Measurements from ENCODE around the gene CAMTA1.
A peak's percentile ranks its signal among the peaks of the same experiment; 100 is the strongest.

Gene CAMTA1

DNA sequence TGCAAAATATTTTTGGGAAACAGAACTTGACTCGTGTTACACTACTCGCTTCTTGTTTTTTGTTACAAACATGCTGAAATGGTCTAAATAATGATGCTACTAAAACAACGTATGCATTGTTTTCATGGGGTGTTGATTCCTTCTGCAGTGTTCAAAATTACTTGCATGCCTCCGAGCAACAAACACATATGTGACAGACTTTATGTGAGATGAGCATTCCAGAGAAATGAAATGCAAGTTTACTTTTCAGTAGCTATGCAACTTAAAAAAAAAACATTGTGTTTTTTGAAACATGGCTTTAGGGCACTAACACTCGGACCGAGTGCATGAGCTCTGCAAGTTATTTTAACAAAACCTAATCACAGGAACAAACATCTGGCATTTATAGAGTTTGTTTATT is 84.8 kb downstream of the CAMTA1 start:
- TF ChIP-seq, protein P1, sequence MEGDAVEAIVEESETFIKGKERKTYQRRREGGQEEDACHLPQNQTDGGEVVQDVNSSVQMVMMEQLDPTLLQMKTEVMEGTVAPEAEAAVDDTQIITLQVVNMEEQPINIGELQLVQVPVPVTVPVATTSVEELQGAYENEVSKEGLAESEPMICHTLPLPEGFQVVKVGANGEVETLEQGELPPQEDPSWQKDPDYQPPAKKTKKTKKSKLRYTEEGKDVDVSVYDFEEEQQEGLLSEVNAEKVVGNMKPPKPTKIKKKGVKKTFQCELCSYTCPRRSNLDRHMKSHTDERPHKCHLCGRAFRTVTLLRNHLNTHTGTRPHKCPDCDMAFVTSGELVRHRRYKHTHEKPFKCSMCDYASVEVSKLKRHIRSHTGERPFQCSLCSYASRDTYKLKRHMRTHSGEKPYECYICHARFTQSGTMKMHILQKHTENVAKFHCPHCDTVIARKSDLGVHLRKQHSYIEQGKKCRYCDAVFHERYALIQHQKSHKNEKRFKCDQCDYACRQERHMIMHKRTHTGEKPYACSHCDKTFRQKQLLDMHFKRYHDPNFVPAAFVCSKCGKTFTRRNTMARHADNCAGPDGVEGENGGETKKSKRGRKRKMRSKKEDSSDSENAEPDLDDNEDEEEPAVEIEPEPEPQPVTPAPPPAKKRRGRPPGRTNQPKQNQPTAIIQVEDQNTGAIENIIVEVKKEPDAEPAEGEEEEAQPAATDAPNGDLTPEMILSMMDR (conservative IDR thresholded peaks at IDR 0.05; ENCODE audit: low read depth, low read length) = no peak
- no peak overlapping the region for H3K4me3 ChIP-seq (ENCODE audit: low read depth, low read length)
- peak; percentile 62 for DNase-seq (ENCODE audit: low read depth)

DNA sequence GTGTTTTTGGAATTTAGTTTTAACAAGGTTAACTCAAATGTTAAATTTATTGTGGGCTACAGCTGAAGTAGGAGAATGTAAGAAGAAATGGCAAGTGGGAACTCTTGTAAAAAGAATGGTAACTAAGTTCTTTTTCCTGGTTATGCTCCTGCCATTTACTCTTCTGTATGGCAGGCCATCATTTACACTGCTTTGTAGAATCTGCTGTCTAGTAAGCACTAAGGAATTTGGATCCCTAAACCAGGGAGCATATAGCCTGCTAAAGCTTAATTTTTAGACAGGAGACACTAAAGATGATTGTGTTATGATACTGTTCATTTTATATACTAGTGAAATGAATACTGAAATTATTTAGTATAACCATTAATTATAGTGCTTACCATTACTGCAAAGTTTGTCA is 85.3 kb downstream of the CAMTA1 start:
- H3K4me3 ChIP-seq (ENCODE audit: low read depth, low read length) = no peak overlapping the region
- DNase-seq (ENCODE audit: low read depth) = peak; percentile 55
- TF ChIP-seq, protein P1 (conservative IDR thresholded peaks at IDR 0.05; ENCODE audit: low read depth, low read length) = no peak

DNA sequence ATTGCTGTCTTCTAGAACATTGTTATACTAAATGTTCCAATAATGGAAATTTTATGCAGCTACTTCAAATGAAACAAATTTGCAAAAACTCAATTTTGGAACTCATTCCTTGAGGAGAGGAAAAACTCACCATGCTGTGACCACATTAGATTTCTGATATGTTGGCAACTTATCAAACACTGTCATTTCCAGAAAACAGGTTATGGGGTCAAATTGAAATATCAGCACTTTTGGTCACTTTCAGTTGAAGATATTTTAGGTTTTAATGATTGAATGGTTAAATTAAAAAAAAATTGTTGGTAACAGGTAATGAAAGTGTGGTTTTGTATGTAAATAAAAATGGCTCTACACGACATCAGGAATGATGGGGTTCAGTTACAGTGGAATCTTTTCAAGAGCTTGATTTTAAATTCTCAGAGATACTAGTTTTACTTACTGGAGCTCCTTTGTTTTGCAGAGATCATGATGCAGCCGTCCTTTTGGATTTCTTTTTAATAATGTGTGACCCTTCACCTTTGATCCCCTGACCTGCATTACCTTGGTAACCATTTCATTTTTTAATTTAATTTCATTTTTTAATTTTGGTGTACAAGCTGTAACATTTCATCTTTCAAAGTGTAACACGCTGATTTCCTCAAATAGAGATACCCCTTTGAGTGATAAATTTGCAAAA is 86.2 kb downstream of the CAMTA1 start:
- no peak for DNase-seq (ENCODE audit: low read depth)
- no peak overlapping the region for H3K4me3 ChIP-seq (ENCODE audit: low read depth, low read length)
- TF ChIP-seq, protein P1 (conservative IDR thresholded peaks at IDR 0.05; ENCODE audit: low read depth, low read length) = no peak

DNA sequence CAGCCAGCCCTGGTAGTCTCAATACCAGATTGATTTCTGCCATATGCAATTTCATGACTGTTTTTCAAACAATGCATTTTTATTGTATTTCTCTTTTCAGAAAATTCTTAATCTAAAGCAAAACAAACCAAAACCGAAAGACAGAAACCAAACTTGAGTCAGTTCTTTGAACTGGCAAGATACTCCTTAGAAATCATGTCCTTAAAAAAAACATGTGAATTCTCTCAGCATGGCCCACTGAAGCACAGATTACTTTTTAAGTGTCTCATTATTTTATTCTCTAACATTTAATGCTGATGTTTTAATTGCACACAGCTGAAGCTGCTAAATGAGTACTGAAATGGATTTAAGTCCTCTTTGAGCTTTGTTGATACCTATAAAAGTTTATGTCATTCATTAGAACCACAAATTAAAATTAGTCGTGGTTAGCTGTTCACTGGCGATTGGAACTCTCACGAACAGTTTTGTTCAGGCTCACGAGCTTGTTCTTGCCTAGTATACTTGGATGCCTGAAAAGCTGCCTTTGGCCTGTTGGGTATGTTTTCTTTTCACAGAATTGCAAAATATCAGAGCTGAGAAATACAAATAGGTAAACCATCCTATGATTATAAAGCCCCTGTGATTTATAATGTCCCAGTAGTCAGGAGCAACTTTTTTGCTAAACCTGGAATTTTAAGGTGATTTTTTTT is 87.5 kb downstream of the CAMTA1 start:
- TF ChIP-seq, protein P1 (conservative IDR thresholded peaks at IDR 0.05; ENCODE audit: low read depth, low read length) = no peak
- peak; percentile 62 for DNase-seq (ENCODE audit: low read depth)
- no peak overlapping the region for H3K4me3 ChIP-seq (ENCODE audit: low read depth, low read length)

DNA sequence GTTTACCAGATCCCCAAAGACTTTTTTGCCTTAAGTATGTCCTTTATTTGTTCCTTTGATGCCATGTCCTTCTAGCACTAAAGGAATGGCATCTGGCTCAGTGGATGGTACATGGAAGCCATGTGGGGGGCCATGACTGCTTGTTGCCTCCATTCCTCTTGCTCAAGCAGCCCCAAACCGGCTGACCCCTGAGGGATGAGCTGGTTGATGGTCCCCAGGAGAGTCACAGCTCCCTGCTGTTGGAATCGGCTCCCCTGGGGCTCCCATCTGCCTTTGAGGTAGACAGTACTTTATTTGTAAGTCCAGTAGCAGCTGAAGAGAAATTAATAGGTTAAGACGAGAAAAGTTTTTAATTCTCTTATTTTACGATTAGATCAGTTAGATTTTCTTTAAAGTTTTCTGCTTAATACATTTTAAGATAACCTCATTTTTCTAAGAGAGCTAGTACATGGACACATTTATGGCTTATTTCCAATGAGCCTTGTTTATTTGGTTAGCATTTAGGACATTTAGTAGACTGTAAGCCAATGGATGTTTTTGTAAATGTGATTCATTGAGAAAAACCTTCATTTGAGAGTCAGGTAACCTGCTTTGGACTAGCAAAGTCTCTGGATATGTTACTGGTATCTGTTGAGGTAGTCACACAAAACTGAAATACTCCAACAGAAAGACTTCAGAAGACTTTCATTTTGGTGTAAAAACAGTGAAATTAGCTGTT is 88.2 kb downstream of the CAMTA1 start:
- H3K4me3 ChIP-seq (ENCODE audit: low read depth, low read length) = no peak overlapping the region
- TF ChIP-seq, protein P1 (conservative IDR thresholded peaks at IDR 0.05; ENCODE audit: low read depth, low read length) = no peak
- peak; percentile 78 for DNase-seq (ENCODE audit: low read depth)

DNA sequence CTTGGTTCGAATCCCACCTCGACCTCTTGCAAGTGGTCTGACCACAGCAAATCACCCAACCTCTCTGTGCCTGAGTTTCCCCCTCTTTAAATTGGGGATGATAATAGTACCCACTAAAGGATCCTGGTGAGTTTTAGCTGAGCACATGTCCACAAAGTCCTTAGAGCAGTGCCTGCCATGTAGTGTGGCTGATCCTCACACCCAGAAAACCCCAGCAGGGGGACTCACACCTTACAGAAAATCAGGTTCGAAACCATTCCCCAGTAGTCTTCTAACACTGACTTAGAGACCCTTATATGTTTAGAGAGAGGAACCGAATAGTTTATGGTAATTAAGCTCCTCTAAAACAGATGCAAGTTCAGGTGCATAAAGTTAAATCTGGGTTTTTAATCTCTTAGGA is 89.0 kb downstream of the CAMTA1 start:
- H3K4me3 ChIP-seq (ENCODE audit: low read depth, low read length) = no peak overlapping the region
- no peak for DNase-seq (ENCODE audit: low read depth)
- TF ChIP-seq, protein P1 (conservative IDR thresholded peaks at IDR 0.05; ENCODE audit: low read depth, low read length) = no peak

Data from choroid plexus epithelial cell (primary cell).